Stimulated activated CD8-positive, alpha-beta memory T cell treated with anti-CD3 and anti-CD28 coated beads, Interleukin-15, amount 100 ng/mL, for 1 hour (primary cell): ENCODE data around the gene OR6S1.
A peak's percentile ranks its signal among the peaks of the same experiment; 100 is the strongest.
"Not testable (repeated sequence)": the region's sequence is repeated elsewhere in the genome, so short reads cannot be mapped to it uniquely, and the experiment has no call there.

Experiments
- DNase-seq: peaks from one replicate; pipeline ENCODE4 v3.0.0-alpha.2; 2020; ENCODE audit warnings: low read depth

The OR6S1 gene

GRCh38 chr14:20610002-20610765 is 31.3 kb downstream of the OR6S1 start:
- peak; percentile 42 for DNase-seq

- no peak for DNase-seq
Observed at GRCh38 chr14:20609215-20610001, 32.1 kb downstream of the OR6S1 start.

DNA sequence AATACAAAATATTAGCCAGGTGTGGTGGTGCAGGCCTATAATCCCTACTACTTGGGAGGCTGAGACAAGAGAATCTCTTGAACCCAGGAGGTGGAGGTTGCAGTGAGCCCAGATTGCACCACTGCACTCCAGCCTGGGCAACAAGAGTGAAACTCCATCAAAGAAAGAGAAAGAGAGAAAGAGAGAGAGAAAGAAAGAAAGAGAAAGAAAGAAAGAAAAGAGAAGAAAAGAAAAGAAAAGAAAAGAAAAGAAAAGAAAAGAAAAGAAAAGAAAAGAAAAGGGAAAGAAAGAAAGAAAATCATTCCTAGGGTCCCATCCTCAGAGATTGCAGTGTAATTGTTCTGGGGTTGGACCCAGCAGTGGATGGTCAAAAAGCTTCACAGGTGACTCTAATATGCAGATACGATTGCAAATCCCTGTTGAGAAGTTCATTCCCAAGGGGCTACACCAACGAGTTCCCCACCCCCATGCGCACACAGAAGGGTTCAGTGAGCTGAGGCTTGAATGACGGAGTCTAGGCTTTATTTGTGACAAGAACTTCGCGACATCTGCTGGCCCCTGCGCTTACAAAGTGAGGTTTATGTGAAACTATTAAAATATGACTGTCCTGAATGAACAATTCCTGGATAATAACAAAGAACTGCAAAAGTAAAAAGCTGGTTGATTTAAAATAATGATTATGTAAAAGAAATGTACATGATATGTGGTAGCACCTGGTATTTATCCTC is 32.9 kb downstream of the OR6S1 start:
- no peak for DNase-seq

GRCh38 chr14:20607617-20608016 is 33.9 kb downstream of the OR6S1 start:
- DNase-seq, result no peak

DNA sequence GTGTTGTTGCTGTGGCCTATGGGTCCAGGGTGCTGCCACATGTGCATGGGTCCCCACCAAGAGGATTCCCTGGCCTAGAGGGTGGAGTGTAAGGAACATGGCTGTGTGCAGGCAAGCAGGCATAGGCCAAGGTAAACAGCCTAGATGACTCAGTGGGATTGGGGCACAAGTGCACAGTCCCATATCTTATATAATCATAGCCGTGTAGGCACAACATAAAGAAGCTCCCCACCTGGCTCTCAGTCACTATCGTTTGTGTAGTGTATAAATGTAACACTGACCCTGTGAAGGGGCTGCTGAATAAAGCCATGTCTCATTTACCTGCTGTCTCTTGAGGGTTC is 34.6 kb downstream of the OR6S1 start:
- no peak for DNase-seq

- no peak for DNase-seq
Observed at GRCh38 chr14:20606190-20606901, 35.1 kb downstream of the OR6S1 start.

DNA sequence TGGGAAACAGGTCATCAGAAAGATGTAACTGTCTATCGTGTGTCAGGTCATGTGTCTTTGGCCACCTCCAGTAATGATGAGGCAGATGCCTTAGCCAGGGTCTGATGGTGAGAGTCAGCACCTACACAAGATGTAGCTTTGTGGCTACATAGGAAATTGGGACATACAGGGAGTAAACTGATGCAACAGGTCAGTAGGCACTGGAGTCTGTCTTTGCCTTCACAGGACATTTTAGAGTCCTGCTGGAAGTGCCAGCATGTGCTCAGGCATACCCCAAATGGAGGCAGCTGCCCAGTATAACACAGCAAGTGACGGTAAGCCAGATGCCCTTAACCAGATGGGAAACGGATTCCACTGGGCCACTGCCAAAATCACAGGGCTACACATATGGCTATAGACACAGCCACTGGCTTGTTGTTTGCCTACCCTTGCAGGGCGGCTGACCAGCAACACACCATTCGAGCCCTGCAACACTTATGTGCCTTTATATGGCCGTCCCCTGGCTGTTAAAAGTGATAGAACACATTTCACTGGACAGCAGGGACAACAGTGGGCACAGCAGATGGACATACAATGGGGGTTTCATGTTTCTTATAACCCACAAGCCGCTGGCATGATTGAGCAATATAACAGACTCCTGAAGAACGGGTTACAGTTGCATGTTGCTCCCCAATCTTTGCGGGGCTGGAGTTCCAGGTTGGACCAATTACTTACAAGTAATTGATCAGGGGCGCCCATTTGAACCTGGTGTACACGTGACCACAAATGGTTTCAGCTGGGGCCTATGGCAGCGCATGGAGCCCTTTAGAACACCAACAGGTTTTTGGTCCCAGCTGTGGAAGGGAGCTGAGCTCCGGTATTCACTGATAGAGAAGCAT is 37.4 kb downstream of the OR6S1 start:
- DNase-seq, result no peak

- no peak for DNase-seq
Observed at GRCh38 chr14:20602583-20602982, 38.9 kb downstream of the OR6S1 start.

- DNase-seq, result no peak
Observed at GRCh38 chr14:20601522-20601921, 40.0 kb downstream of the OR6S1 start.

- DNase-seq, result no peak
Observed at GRCh38 chr14:20597108-20597507, 44.4 kb downstream of the OR6S1 start.

DNA sequence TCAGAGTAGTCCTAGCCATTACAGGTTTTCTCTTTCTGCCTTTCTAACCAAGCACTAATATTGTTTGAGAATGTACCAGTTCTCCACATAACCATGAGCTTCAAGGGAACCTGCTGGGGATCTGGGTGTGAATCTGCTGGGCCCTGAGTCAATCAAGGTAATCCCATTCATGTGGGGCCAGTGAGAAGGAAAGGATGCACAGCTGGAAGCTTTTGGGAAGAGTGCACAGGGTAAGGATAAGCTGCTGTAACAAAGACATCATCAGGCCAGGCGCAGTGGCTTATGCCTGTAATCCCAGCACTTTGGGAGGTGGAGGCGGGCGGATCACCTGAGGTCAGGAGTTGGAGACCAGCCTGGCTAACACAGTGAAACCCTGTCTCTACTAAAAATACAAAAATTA is 45.8 kb downstream of the OR6S1 start:
- DNase-seq, result not testable (repeated sequence)

DNA sequence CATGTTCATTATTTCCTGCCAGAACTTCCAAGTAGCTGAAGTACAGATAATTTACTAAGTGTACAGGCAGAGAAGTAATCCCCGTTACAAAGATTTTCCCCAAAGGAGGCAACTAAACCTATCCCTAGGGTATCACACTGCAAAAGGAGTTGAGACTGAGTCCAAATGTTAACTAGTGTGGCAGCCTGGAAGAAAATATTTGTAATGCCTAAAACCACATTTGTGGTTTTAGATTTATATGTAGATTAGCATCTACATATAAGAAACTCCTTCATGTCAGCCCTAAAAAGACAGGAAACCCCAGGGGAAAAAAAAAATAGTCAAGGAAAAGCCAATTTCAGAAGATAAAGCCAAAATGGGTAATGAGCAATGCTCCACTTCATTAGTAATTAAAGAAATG is 48.9 kb downstream of the OR6S1 start:
- DNase-seq, result no peak

DNA sequence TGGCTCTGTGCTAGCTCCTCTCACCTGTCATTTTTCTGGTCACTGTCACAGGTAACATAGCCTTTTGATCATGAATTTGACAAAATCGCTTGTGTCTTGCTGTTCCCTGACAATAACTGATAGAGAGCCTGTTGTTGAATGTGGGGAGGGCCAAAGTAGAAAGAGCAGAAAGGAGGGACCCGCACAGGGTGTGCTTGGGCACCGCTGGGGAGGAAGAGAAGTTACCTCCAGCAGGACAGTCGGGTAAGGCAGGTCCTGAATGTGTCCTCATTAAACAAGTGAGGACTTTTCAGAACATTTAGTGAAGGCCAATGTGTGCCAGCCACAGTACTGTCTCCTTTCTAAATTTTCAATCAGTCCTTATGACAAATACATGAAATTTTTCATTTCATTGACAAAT is 50.3 kb downstream of the OR6S1 start, which contains the start of gene RNASE12:
Gene RNASE12 (minus strand): TSS at position 142 of the 400 bp plus-strand sequence. CDS start 653 bp downstream, outside the sequence.
- no peak for DNase-seq
